GM18873 (cell line): ENCODE measurements around the gene PLD6.
"Not testable (repeated sequence)": the region's sequence is repeated elsewhere in the genome, so short reads cannot be mapped to it uniquely, and the experiment has no call there.

Experiments
- ATAC-seq: cut with Tn5 transposase; IDR thresholded peaks from one replicate; pipeline ENCODE4 v1.9.1; 2021; ENCODE audit warnings: mild to moderate bottlenecking, moderate library complexity, moderate number of reproducible peaks; ENCODE audit not compliant: unreplicated experiment, low FRiP score

PLD6 gene

DNA sequence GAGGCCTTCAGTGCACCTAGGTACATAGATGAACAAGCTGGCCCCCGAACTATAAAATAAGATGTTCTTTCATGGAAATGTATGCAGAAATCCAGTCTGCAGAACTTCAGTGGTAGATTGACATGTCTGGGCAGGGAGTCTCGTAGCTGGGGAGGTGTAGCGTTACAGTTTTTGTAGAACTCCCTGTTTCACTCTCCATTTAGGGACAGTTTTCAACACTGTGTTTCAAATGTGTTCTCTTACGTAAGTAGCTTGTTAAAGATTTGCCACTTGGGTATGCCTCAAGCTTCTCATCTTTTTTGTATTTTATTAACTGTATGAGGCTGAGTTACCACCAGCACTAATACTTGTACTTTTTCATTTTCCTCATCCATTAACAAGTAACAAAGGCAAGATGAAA, 46.6 kb downstream of the PLD6 start:
- no peak for ATAC-seq

DNA sequence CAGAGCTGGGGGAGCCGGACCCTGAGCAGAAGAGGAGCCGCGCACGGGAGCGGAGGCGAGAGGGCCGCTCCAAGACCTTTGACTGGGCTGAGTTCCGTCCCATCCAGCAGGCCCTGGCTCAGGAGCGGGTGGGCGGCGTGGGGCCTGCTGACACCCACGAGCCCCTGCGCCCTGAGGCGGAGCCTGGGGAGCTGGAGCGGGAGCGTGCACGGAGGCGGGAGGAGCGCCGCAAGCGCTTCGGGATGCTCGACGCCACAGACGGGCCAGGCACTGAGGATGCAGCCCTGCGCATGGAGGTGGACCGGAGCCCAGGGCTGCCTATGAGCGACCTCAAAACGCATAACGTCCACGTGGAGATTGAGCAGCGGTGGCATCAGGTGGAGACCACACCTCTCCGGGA, 47.6 kb downstream of the PLD6 start:
- ATAC-seq: not testable (repeated sequence)

DNA sequence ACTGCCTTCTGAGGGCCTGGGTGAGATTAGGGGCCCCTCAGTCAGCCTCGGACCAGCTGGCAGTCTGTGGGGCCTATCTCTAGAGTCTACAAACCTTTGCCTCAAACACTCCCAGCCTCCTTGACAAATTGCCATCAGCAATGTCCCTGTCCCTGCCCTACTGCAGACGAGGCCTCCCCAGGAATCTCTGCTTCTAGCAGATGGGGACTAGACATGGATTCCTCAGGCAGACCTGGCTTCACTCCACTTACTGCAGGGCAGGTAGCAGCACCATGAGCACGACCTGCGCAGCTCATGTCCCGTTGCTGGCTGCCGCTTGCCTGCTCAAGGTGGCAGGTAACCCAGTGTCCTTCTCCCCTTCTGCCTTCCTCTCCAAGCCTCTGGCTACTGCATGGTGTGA, 49.1 kb downstream of the PLD6 start:
- ATAC-seq: no peak

DNA sequence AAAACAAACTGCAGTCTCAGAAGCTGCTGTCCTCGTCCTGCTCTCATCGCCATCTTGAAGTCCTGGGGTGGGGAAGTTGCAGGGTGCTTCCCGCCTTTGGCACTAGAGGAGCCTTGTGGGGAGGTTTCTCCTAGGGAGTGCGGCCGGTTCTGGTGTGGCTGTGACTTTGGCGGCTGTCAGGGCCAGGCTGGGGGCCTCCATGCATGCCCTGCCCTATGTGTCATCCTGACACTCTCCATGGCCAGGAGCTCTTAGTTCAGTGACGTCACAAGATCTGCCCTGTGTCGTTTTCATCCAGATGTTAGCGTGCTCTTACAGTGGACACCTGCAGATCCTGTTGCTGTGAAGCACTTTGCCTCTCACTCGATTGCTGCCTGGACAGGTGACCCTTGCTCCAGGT, 49.6 kb downstream of the PLD6 start:
- no peak for ATAC-seq

DNA sequence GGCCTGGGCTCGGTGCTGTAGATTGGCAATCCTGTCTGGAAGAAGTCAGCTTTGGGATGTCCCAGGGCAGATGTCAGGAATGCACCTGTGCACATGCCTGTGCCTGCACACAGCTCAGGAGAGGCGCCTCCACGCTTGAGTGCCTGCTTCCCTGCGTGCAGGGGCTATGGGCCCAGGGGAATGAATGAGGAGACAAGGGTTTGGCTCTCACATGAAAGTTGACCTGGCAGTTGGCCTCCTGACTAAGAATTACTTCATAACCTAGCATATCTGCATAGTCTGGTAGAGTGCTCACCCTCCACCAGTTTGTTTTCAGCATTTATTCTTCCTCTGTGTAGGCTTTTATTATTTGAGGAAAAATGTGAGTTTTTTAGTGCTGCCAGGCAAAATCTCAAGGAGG, 50.0 kb downstream of the PLD6 start:
- ATAC-seq: no peak

DNA sequence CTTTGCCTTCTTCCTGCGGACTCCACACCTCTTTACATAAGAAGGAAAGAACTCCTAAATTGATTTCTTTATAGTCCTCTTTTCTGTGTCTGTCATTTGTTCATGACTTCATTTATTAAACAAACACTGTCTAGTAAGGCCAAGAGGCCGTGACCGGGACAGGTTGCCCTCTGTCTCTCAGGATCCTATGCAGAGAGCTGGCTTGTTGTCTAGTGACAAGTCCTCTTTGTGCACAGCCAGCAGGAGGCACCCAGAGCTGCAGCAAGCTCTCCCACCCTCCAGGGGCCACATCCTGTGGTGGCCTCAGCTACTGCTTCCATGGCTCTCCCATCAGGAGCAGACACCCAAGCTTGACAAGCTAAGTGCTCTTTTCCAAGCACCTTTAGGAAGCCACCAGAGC, 50.6 kb downstream of the PLD6 start:
- ATAC-seq: no peak

DNA sequence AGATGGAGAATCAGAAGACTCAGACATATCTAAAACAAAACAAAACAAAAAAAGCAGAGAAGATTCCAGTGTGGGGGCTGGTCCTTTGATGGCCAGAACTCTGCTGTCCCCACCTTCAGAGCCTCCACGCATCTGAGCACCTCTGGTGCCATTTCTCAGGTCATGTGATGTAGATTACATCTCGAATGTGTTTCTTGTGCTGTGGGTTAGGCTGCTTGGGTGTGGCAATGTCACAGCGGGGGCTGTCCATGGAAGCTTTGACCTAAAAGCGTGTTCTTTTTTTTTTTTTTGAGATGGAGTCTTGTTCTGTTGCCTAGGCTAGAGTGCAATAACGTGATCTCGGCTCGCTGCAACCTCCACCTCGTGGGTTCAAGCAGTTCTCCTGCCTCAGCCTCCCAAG, 51.2 kb downstream of the PLD6 start:
- ATAC-seq: no peak

DNA sequence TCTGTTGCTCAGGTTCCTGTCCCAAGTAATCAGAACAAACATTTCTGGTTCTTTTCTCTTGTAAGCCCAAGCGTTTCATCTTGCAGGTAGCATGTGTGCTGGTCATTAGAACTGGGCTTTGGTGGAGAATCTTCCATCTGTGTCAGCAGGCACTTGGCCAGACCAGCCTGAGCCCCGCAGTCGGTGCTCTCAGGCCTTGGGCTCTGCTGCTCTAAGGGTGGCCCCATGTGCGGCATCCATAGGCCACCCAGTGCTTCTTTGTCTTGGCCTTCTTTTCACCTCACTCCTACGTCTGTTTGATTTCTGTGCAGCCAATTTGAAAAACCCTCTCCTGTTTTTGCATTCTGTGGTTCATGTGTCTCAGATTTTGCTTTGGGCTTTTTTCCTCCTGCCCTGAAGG, 51.6 kb downstream of the PLD6 start:
- no peak for ATAC-seq

DNA sequence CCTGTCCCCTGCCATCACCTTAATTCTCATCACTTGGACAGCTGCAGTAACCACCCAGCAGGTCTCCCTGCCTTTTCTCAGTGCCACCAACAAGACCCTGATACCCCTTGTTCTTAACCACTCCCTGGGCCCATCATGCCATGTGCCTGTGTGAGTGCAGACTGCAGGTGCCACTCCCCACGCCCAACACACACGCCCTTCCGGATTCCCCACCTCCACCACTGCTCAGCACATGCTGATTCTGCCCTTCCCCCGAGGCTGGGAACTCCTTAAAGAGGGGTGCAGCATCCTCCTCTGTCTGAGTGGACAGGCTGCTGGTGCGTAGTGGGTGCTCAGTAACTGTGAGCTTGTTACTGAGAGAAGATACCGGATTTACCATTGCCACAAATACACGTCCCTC, 52.4 kb downstream of the PLD6 start:
- ATAC-seq: no peak

DNA sequence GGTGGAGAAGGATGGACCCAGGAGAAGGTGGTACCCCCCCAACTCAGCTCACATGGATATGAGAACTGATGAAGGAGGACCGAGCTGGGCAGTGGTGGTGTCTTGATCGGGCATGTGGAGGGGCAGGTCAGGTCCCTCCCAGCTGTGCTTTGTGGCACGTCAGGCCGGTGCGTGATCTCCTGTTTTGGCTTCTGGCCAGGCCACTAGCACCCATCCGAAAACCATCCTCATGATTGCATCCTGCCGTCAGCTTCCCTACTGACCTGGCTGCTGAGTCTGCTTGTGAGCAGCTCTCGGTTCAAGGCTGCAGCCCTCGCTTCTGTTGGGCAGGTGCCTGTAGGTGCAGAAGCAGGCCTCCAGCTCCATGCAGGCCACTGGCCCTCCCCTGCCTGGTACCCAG, 53.1 kb downstream of the PLD6 start:
- no peak for ATAC-seq

DNA sequence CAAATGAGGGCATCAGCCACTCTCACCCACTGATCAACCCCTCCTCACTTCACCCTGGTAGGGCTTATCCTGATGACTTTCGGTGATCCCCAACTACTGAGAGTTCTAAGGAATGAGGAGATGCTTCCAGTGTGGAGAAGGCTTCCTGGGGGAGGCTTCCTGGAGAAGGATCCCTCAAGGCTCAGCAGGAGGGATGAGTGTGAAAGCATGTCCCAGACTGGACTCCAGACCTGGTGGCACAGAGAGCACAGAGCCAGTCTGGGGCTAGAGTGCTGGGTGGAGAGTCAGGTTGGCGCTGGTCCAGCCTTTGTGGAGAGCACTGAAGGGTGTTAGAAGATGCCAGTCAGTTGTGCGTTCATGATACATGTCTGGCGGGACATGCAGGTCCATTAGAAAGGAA, 53.7 kb downstream of the PLD6 start:
- ATAC-seq: no peak

DNA sequence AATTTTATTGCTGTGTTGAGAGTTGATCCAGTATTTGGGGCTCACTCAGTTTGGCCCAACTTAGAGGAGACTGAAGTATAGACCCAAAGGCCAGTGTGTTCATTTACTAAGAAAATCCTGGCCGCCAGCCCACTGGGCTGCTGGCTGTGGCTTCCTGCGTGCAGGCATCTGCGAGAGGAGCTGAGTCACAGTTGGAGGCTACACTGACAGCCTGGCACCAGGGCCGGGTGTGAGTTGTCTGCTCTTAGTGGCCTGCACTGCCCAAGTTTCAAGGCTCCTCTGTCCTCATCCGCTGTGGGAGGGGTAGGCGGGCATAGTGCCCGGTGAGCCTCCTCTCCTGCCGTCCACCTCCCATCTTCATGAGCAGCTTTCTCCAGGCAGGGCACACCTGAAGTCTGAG, 54.2 kb downstream of the PLD6 start:
- no peak for ATAC-seq

DNA sequence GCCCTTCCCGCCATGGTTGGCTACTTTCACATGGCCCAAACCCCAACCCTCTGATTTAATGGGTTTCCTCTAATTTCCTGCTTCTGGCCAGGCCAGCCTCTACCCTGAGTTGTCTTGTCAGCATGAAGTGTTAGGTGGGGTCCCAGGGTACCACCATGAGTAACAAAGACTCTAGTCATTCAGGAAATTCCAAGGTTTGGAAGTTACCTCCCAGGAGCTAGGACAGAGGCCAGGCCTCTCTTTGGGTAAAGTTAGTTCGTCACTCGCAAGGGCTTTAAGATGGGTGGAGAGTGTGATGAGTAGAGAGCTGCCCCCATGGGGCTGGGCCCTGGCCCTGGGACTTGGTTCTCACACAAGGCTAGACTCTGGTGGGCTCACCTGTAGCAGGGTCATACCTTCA, 54.6 kb downstream of the PLD6 start:
- ATAC-seq: no peak

DNA sequence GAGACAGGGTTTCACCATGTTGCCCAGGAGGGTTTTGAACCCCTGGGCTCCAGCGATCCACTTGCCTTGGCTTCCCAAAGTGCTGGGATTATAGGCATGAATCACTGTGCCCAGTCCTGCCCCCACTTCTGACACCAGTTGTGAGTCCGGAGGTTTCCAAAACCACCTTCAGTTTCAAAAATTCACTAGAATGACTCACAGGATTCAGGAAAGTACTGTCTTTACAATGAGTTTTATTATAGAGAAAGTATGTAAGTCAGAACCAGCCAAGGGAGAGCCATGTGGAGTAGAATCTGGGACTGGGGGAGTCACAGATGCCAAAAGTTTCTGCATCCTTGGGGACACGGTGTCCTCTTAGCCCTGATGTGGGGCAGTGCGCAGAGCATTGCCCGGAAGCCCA, 55.1 kb downstream of the PLD6 start:
- ATAC-seq: no peak
